HG02943 (cell line): Measurements from ENCODE around the gene PRKG1.
A peak's percentile ranks its signal among the peaks of the same experiment; 100 is the strongest.
"Not testable (repeated sequence)": the region's sequence is repeated elsewhere in the genome, so short reads cannot be mapped to it uniquely, and the experiment has no call there.

Experiments
- ATAC-seq: cut with Tn5 transposase; IDR thresholded peaks from one replicate; pipeline ENCODE4 v1.9.1; 2021; ENCODE audit warnings: mild to moderate bottlenecking, low read depth, moderate library complexity; ENCODE audit not compliant: unreplicated experiment

PRKG1 gene

GRCh38 chr10:51403521-51403920 lies 329.2 kb downstream of the PRKG1 start:
- no peak for ATAC-seq

GRCh38 chr10:51405580-51406351 lies 331.5 kb downstream of the PRKG1 start:
- no peak for ATAC-seq

- no peak for ATAC-seq
Measured at GRCh38 chr10:51406581-51406980, 332.3 kb downstream of the PRKG1 start.

GRCh38 chr10:51416494-51416893 lies 342.2 kb downstream of the PRKG1 start:
- no peak for ATAC-seq

- ATAC-seq, result no peak
Measured at GRCh38 chr10:51419196-51420093, 345.2 kb downstream of the PRKG1 start.

GRCh38 chr10:51421853-51422252 lies 347.6 kb downstream of the PRKG1 start:
- ATAC-seq, result no peak

- peak; percentile 78 for ATAC-seq
Measured at GRCh38 chr10:51422311-51423120, 348.2 kb downstream of the PRKG1 start.

GRCh38 chr10:51423121-51423452 lies 348.8 kb downstream of the PRKG1 start:
- no peak for ATAC-seq

- ATAC-seq, result no peak
Measured at GRCh38 chr10:51425431-51425830, 351.1 kb downstream of the PRKG1 start.

- no peak for ATAC-seq
Measured at GRCh38 chr10:51427758-51428157, 353.5 kb downstream of the PRKG1 start.

GRCh38 chr10:51430506-51430905 lies 356.2 kb downstream of the PRKG1 start:
- ATAC-seq, result no peak

- ATAC-seq, result no peak
Measured at GRCh38 chr10:51433949-51434475, 359.7 kb downstream of the PRKG1 start.

- no peak for ATAC-seq
Measured at GRCh38 chr10:51436805-51437204, 362.5 kb downstream of the PRKG1 start.

- ATAC-seq, result no peak
Measured at GRCh38 chr10:51439645-51440044, 365.4 kb downstream of the PRKG1 start.

- no peak for ATAC-seq
Measured at GRCh38 chr10:51445588-51445987, 371.3 kb downstream of the PRKG1 start.

- ATAC-seq, result no peak
Measured at GRCh38 chr10:51447119-51447518, 372.8 kb downstream of the PRKG1 start.

GRCh38 chr10:51455762-51456161 lies 381.5 kb downstream of the PRKG1 start:
- ATAC-seq, result not testable (repeated sequence)

GRCh38 chr10:51459476-51459875 lies 385.2 kb downstream of the PRKG1 start:
- ATAC-seq, result no peak

- ATAC-seq, result no peak
Measured at GRCh38 chr10:51462076-51462779, 387.9 kb downstream of the PRKG1 start.

- ATAC-seq, result no peak
Measured at GRCh38 chr10:51468424-51468823, 394.1 kb downstream of the PRKG1 start.
